Loucy (cell line): ENCODE data around the gene ATP8A2.
A peak's percentile ranks its signal among the peaks of the same experiment; 100 is the strongest.

ENCODE experiments used
- H2AFZ ChIP-seq: fragments of 200-600 bp; sonication (generic); 2 replicates; pipeline ENCODE4 v1.6.0; 2016; ENCODE audit warnings: antibody characterized with exemption, mild to moderate bottlenecking, low read length, moderate library complexity
- H3F3A ChIP-seq: fragments of 200-600 bp; 2 replicates; pipeline ENCODE4 v1.6.0; 2016; ENCODE audit warnings: antibody characterized with exemption, low read depth, mild to moderate bottlenecking
- H3K27me3 ChIP-seq: fragments of 200-600 bp; sonication (generic); 2 replicates; pipeline ENCODE4 v1.6.1; 2014; ENCODE audit warnings: low read length, mild to moderate bottlenecking; ENCODE audit not compliant: insufficient read depth, poor library complexity, severe bottlenecking
- H3K36me3 ChIP-seq: fragments of 200-600 bp; sonication (generic); 2 replicates; pipeline ENCODE4 v1.6.1; 2016; ENCODE audit warnings: low read length; ENCODE audit not compliant: insufficient read depth
- H3K4me1 ChIP-seq: fragments of 200-600 bp; sonication (generic); 2 replicates; pipeline ENCODE4 v1.5.1; 2014; ENCODE audit warnings: low read length, mild to moderate bottlenecking; ENCODE audit not compliant: insufficient read depth, poor library complexity, severe bottlenecking
- H3K4me2 ChIP-seq: fragments of 200-600 bp; sonication (generic); 2 replicates; pipeline ENCODE4 v1.6.0; 2014; ENCODE audit warnings: antibody characterized with exemption, low read length, low read depth, mild to moderate bottlenecking; ENCODE audit not compliant: poor library complexity, severe bottlenecking
- H3K4me3 ChIP-seq: fragments of 200-600 bp; sonication (generic); 2 replicates; pipeline ENCODE4 v1.5.1; 2014; ENCODE audit warnings: low read length, mild to moderate bottlenecking, mixed read lengths; ENCODE audit not compliant: poor library complexity, severe bottlenecking
- H3K79me2 ChIP-seq: fragments of 200-600 bp; sonication (generic); 2 replicates; pipeline ENCODE4 v1.6.1; 2014; ENCODE audit warnings: low read length; ENCODE audit not compliant: insufficient read depth
- H3K9ac ChIP-seq: fragments of 200-600 bp; sonication (generic); 2 replicates; pipeline ENCODE4 v1.6.0; 2014; ENCODE audit warnings: mild to moderate bottlenecking, low read depth, low read length, moderate library complexity; ENCODE audit not compliant: poor library complexity, severe bottlenecking
- H3K9me2 ChIP-seq: fragments of 200-600 bp; sonication (generic); replicated peaks from 2 replicates; pipeline ENCODE4 v1.6.1; 2016; ENCODE audit warnings: low read depth, low read length, mixed read lengths
- H3K9me3 ChIP-seq: fragments of 200-600 bp; sonication (generic); 2 replicates; pipeline ENCODE4 v1.6.1; 2014; ENCODE audit warnings: mild to moderate bottlenecking, antibody characterized with exemption, low read length, low read depth; ENCODE audit not compliant: insufficient read depth
- H4K20me1 ChIP-seq: fragments of 200-600 bp; sonication (generic); 2 replicates; pipeline ENCODE4 v1.6.0; 2014; ENCODE audit warnings: antibody characterized with exemption, low read length, mild to moderate bottlenecking; ENCODE audit not compliant: insufficient read depth, poor library complexity, severe bottlenecking
- EZH2phosphoT487 ChIP-seq: fragments of 200-600 bp; IDR thresholded peaks from 2 replicates; pipeline ENCODE4 v1.6.1; 2018; ENCODE audit warnings: antibody characterized with exemption, mild to moderate bottlenecking, moderate library complexity, borderline replicate concordance
- TF ChIP-seq, protein P1 (sequence below): fragments of 200-600 bp; sonication (generic); conservative IDR thresholded peaks from 2 replicates; pipeline ENCODE4 v1.5.1; 2014; ENCODE audit warnings: mild to moderate bottlenecking, antibody characterized with exemption, low read length

ATP8A2 gene

DNA sequence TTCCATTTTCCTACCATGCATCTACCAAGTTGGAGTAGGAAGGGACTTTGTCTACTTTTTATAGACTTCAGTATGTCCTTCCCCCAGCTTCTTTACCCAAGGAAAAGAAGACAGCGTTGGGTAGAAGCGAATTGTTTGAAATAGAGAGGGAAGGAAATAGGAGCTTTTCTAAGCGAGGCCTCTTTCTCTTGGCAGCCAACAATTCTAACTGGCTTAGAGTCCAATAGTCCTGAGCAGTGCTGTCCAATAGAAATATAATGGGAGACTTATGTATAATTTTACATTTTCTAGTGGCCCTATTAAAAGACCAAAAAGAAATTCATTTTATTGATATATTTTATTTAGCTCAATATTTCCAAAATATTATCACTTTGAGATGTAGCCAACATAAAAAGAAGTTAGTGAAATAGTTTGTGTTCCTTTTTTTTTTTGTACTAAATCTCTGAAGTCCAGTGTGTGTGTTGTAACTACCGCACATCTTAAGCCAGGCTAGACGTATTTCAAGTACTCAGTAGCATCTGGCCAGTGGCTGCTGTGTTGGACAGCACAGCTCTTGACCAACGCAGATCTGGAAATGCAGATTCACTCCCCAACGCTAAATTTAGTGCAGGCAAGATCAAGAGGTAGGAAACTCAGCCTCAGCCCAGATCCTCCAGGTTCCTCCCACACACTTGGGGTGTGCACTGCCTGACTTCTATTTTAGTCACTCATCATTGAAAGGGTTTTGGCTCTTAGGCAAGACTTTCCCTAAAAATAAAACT, 500.9 kb downstream of the ATP8A2 start:
- Histone ChIP-seq H2AFZ (no peak overlapping the region), H3K4me1 (peaks cover 77% of the 10 kb centered on the region), H3K9me2 (no peaks in the 10 kb centered on the region), H3K4me2 (peak overlapping the region; percentile 20), H3K9me3 (no peaks in the 10 kb centered on the region), H3K36me3 (no peaks in the 10 kb centered on the region), H3K79me2 (no peaks in the 10 kb centered on the region), H3K4me3 (no peak overlapping the region), H4K20me1 (no peaks in the 10 kb centered on the region), H3K27me3 (no peaks in the 10 kb centered on the region), H3K9ac (peak overlapping the region; percentile 22), H3F3A (peaks cover 11% of the 10 kb centered on the region)
- no peak for TF ChIP-seq EZH2phosphoT487

DNA sequence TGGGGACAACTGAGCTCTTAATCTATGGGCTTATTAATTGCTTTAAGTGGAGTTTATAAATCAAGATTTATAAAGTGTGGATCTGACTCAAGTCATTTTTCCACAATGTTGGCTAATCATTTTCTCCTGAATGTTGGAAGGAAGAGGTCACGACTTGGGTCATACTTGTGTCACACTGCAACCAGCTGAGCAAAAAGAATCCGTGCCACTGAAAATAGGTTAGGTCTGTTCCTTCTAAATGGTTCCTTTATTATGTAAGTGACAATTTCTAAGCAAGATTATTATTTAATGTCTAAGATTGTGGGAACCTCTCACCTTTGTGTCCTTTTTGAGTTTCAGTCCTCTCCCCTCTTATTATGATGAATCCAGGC, 501.5 kb downstream of the ATP8A2 start:
- Histone ChIP-seq H3K79me2 (no peaks in the 10 kb centered on the region), H3K4me2 (peak overlapping the region; percentile 20), H3K27me3 (no peaks in the 10 kb centered on the region), H3K9me2 (no peaks in the 10 kb centered on the region), H3K4me3 (no peak overlapping the region), H3K36me3 (no peaks in the 10 kb centered on the region), H4K20me1 (no peaks in the 10 kb centered on the region), H3K9ac (peak overlapping the region; percentile 22), H3K9me3 (no peaks in the 10 kb centered on the region), H3F3A (peaks cover 11% of the 10 kb centered on the region), H2AFZ (no peak overlapping the region), H3K4me1 (peaks cover 83% of the 10 kb centered on the region)
- TF ChIP-seq, protein P1, sequence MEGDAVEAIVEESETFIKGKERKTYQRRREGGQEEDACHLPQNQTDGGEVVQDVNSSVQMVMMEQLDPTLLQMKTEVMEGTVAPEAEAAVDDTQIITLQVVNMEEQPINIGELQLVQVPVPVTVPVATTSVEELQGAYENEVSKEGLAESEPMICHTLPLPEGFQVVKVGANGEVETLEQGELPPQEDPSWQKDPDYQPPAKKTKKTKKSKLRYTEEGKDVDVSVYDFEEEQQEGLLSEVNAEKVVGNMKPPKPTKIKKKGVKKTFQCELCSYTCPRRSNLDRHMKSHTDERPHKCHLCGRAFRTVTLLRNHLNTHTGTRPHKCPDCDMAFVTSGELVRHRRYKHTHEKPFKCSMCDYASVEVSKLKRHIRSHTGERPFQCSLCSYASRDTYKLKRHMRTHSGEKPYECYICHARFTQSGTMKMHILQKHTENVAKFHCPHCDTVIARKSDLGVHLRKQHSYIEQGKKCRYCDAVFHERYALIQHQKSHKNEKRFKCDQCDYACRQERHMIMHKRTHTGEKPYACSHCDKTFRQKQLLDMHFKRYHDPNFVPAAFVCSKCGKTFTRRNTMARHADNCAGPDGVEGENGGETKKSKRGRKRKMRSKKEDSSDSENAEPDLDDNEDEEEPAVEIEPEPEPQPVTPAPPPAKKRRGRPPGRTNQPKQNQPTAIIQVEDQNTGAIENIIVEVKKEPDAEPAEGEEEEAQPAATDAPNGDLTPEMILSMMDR, result no peak
- TF ChIP-seq EZH2phosphoT487, result no peak

DNA sequence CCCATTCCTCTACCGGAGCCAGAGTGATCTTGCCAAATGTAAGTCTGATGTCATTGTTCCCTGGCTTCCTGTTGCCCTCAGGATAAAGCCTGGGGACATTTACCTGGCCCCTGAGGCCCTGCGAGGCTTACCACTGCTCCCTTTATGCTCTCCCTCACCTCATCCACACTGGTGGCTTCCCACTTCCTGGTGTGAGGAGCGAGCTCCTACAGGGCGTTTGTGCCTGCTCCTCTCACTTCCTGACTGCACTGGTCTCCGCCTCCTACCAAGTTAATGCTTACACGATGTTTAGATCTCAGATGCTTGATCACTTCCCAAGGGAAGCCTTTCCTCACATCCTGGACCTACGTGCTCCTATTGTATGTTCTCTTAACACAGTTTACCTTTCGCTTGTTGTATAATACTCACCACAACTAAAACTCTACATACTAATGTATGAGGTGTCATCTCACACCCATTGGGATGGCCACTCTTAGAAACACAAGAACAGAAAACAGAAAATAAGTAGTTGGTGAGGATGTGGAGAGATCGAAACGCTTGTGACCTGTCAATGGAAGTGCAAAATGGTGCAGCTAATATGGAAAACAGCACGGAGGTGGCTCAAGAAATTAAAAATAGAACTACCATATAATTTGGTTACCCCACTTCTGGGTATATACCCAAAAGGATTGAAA, 502.4 kb downstream of the ATP8A2 start:
- Histone ChIP-seq H3K4me3 (peak overlapping the region; percentile 49), H3K9me3 (no peaks in the 10 kb centered on the region), H3K79me2 (no peaks in the 10 kb centered on the region), H3K36me3 (no peaks in the 10 kb centered on the region), H3K4me2 (peak overlapping the region; percentile 72), H3K9ac (peak overlapping the region; percentile 63), H3K4me1 (peaks cover 89% of the 10 kb centered on the region), H3F3A (peaks cover 11% of the 10 kb centered on the region), H3K27me3 (no peaks in the 10 kb centered on the region), H4K20me1 (no peaks in the 10 kb centered on the region), H3K9me2 (no peaks in the 10 kb centered on the region), H2AFZ (no peak overlapping the region)
- TF ChIP-seq, protein P1, result no peak
- TF ChIP-seq EZH2phosphoT487, result no peak
